GM12801 (cell line): ENCODE results near the gene WNT9A.

Experiments
- TF ChIP-seq, protein P1 (sequence below): IDR thresholded peaks from one replicate; pipeline ENCODE4 v1.5.1; 2011; ENCODE audit warnings: control low read depth; ENCODE audit not compliant: insufficient read length; ENCODE audit errors: extremely low read depth

WNT9A gene

DNA sequence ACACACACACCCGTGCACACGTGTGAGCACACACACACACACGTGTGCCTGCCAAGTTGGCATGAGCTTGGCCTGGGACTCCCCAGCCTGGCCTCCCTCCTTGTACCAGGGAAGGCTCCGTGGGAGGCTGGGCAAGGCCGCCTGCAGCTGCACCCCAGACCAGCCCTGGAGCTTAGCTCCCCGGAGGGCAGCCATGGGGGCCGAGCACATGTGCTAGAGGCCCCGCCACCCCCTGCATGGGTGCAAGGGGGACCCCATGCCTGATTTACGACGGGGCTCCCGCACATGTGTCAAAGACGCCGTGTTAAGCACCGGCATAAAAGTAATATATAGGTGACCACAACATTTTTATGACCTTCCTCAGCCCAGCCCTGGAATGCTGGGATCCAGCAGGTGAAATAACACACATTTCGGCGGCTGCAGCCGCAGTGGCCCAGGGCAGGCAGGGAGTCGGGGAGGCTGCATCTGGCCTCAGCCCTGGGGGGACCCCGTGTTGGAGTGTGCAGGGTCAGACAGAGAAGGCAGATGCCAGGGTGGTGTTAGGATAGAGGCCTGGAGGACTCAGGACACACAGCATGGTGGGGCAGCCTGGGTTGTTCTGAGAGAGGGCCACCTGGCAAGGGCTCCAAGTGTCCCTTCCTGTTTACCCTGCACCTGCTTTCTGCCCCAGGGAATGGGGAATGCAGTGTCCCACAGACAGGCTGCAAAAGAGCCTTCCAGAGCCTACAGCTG, 56.3 kb downstream of the WNT9A start:
- TF ChIP-seq, protein P1, sequence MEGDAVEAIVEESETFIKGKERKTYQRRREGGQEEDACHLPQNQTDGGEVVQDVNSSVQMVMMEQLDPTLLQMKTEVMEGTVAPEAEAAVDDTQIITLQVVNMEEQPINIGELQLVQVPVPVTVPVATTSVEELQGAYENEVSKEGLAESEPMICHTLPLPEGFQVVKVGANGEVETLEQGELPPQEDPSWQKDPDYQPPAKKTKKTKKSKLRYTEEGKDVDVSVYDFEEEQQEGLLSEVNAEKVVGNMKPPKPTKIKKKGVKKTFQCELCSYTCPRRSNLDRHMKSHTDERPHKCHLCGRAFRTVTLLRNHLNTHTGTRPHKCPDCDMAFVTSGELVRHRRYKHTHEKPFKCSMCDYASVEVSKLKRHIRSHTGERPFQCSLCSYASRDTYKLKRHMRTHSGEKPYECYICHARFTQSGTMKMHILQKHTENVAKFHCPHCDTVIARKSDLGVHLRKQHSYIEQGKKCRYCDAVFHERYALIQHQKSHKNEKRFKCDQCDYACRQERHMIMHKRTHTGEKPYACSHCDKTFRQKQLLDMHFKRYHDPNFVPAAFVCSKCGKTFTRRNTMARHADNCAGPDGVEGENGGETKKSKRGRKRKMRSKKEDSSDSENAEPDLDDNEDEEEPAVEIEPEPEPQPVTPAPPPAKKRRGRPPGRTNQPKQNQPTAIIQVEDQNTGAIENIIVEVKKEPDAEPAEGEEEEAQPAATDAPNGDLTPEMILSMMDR = no peak

DNA sequence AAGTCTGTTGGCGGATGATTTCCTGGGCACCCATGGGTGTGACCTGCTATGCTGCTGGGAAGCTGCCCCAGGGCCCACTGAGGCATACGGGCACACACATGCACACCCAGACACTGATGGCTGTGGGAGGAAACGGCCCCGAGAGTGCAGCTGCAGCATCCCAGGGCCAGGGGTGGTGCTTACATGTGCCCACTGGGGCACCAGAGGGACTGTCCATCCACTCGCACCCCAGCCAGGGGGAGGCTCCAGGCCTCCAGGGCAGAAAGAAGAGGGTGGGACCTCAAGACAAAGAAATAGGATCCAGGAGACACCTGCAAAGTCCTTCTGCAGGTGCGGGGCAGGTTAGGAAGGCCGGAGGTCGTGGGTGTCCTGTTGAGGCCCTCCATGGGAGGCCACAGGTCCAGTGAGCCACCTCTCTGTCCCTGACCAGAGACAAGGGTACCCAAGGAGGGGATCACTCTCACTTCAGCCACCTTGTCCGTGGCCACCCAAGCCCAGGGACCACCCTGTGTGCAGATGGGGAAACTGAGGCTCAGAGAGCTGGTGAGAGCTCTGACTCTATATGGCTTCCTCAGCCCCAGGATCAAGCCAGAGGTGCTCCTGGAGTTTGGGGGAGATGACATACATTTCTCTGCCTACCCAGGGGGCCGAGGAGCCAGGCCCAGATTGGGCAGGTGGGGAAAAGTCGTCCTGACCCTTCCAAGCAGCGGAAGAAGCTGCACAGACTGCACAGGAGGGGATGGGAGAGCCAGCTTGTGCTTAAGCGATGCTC, 57.1 kb downstream of the WNT9A start:
- TF ChIP-seq, protein P1 = no peak

DNA sequence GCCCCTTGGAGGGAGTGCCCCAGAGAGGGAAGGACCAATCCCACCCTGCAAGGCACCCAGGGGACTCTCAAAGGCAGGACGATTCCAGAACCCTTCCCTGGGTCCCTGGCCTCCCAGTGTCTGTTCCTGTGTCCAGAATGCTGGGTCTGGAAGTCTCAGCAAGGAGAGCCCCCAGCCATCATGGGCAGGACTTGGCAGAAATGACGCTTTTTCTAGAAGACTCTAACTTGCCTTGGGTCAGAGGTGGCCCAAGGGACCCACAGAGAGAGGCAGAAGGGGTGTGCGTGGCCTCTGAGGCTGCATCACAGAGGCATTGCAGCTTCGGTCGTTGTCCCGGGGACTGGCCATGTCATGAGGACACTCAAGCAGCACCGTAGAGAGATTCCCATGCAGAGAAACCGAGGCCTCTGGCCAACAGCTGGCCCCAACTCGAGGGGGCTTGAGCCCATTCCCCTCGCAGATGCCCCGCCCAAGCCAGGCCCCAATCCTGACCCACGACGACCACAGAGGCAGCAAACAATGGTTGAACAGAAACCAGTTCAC, 57.8 kb downstream of the WNT9A start:
- TF ChIP-seq, protein P1 = no peak

DNA sequence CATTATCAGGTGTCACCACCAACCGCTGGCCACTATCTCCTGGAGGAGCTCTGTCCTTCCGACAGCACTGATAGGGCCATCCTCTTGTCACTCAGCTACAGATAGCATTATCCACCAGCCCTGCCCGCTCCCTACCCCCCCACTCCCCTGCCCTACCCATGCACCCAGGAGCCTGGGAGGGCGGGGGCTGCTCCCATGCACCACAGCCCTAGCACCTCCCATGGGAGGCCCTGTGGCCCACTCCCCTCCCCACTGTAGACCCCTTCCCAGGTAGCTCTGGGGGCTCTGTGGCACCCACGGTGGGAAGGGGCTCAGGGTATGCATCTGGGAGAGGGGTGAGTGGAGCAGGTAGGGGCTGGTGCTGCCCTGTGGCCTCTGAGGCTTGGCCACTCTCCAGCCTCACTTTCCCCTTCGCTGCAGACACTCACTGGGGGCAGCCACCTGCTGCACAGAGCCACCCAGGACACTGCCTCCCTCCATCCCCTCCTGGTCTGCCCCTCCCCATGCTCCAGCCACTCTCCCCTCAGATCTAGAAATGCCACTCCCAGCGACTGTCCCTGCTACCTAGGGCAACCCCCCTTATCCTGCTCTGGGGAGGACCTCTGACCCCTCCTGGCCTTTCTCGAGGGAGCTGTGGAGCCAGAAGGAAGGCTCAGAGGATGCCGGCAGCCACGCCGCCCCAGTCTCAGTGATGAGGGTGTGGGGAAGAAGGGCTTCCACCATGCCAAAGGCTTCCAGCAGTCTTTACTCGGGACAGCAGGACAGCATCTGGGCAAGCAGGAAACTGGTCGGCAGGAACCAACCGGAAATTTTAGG, 58.5 kb downstream of the WNT9A start:
- TF ChIP-seq, protein P1 = no peak

DNA sequence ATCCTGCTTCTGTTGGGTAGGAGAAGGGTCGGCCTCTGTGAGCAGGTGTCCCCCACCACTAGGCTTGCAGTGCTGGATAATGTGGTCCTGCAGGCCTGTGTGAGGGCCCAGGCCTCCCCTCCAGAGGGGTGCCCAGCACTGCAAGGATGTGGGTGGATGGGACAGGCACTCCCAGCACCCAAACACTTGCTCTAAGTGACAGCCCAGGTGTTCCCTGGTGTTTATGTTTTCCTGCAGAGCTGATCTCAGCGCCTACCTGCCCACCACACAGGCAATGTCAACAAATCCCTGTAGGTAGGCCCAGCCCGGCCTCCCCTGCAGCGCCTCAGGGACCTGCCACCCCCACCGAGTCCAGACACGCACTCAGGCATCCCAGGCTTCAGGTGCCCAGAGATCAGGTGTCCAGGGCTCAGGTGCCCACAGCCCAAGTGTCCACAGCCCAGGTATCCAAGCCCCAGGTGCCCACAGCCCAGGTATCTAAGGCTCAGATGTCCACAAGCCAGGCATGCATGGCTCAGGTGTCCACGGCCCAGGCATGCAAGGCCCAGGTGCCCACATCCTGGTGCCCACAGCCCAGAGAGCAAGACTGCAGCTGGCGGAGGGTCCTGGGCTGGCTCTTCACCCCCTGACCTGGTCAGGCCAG, 59.2 kb downstream of the WNT9A start:
- TF ChIP-seq, protein P1 = no peak

DNA sequence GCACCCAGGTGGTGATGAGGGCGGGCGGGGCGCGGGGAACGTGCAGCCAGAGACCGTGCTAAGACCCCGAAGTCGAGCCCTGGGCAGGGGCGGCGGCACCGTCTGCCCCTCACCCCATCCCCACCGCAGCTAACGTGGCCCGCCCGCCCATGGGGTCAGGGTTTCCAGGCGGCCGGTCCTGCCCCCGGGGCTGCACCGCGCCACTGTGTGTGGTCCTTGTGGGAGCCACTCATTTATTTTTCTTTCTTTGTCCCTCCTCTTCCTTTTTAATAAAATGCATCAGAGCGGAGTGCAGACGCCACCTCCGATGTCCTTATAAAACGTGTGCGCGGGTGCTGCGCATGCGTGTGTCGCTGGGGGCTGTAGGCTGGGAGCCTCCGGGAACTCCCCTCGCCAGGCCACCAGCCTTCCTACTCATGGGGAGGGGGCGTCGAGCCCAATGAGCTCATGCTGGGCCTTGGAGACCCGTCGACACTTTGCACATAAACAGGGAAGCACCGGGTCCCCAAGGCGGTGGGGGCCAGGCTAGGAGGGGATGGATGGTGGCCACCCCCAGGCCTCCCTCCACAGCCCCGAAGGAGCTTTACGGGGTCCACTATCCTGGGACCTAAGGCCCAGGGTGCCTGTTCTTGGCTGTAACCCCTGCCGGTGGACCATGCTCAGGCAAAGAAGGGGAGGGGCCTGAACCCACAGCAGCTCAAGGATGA, 59.9 kb downstream of the WNT9A start:
- TF ChIP-seq, protein P1 = no peak
